ENCODE results near the gene NAAA. TPM values are rescaled to one million over a fixed set of nuclear protein-coding genes. Genes with fewer than 3 reads are reported as not detected.

Gene NAAA
- total RNA-seq = 26.4 TPM
- long read RNA-seq, transcript NAAA-206 (9 exons, 1,300 nt) = minor isoform, 6 of 51 reads
- long read RNA-seq, transcript NAAA-201 (11 exons, 1,900 nt) = major isoform, 16 of 51 reads
- long read RNA-seq, partial matches to known transcripts = 5 of 51 reads
- long read RNA-seq, other reads (novel, unspliced or antisense) = 22 of 51 reads

DNA sequence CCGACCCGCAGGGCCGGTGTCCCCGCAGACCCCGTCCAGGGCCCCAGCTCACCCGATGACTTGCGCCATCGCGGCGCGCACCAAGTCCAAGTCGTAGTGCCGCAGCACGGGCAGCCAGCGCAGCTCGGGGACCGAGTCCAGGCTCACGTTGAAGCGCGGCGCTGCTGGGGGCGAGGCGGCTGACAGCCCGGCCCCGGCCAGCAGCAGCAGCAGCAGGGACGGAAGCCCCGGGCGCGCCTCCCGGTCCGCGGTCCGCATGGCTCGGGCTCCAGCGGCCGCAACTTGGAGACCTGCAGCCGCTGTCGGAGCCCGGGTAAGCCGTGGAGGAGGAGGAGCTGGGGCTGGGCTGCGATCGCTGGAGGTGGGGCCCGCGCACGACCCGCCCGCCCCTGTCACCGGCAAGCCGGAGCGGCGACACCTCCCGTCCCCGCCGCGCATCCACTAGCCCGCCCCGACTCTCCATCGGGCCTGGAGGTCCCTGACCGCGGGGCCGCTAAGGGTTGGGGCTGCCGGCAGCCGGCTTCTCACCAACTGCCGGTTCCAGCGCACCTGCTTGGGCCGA is at the start of gene NAAA:
Gene NAAA, minus strand, starts transcription at position 322 of the 562 bp plus-strand sequence. Its CDS starts 64 bp downstream, at position 258.
- H3K4me3 ChIP-seq = peak within 1 kb of the TSS; percentile 95
- intact Hi-C loops (cut with DNase I) = no loop called here
- TF ChIP-seq, protein P1, sequence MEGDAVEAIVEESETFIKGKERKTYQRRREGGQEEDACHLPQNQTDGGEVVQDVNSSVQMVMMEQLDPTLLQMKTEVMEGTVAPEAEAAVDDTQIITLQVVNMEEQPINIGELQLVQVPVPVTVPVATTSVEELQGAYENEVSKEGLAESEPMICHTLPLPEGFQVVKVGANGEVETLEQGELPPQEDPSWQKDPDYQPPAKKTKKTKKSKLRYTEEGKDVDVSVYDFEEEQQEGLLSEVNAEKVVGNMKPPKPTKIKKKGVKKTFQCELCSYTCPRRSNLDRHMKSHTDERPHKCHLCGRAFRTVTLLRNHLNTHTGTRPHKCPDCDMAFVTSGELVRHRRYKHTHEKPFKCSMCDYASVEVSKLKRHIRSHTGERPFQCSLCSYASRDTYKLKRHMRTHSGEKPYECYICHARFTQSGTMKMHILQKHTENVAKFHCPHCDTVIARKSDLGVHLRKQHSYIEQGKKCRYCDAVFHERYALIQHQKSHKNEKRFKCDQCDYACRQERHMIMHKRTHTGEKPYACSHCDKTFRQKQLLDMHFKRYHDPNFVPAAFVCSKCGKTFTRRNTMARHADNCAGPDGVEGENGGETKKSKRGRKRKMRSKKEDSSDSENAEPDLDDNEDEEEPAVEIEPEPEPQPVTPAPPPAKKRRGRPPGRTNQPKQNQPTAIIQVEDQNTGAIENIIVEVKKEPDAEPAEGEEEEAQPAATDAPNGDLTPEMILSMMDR (IDR thresholded peaks at IDR 0.05) = no peak
- peak; percentile 79 for DNase-seq
- H3K36me3 ChIP-seq = no peaks in the 10 kb centered on the region
- no peaks in the 10 kb centered on the region for H3K27me3 ChIP-seq (ENCODE audit: low read depth)
- no peaks in the 10 kb centered on the region for H3K9me3 ChIP-seq
- H3K27ac ChIP-seq = peak within 1 kb of the TSS; percentile 88
- H3K4me1 ChIP-seq = peaks cover 10% of the 10 kb centered on the region
- ATAC-seq = peak; percentile 93 to 97

DNA sequence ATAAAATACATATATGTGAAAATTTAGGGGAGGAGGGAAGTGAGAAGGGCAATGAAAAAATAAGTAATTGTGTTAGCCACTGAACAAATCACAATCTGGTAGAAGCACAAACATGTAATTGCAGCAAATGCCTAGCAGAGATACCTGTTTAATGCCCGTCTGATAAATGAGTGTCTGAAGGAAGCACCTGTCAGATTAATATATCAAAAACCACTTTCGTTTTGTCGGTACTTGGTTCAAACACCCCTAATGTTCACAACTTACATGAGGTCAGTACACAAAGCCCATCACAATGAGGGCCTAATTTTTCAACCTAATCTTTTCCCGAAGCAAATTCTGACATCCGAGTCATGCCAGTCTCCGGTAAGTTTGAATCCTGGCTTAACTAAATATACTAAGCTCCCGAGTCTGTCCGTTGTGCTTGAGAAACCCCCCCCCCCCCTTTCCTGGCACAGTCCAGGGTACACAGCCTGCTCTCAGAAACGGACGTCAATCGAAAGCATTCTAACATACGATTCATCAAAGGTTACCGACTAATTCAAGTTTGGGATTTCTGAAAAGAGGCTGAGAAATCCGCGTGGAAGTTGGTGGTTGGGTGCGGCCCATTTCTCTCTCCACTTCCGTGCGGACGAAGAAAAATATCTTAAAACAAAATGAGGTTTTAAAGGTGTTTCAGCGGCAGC is 49.2 kb upstream of the NAAA start:
- peak overlapping the region; percentile 82 for H3K4me3 ChIP-seq
- H3K4me1 ChIP-seq = peaks cover 21% of the 10 kb centered on the region
- DNase-seq (no peak), ATAC-seq (peak; percentile 31 to 58)
- H3K36me3 ChIP-seq = peaks cover 3% of the 10 kb centered on the region
- TF ChIP-seq, protein P1 (IDR thresholded peaks at IDR 0.05) = no peak
- intact Hi-C loops (cut with DNase I) = loop anchor here (10.0 kb wide), 1 partner anchor 75 kb away; no protein-coding TSS in a partner anchor
- H3K9me3 ChIP-seq = no peaks in the 10 kb centered on the region
- H3K27me3 ChIP-seq (ENCODE audit: low read depth) = no peaks in the 10 kb centered on the region
- H3K27ac ChIP-seq = peak overlapping the region; percentile 69

DNA sequence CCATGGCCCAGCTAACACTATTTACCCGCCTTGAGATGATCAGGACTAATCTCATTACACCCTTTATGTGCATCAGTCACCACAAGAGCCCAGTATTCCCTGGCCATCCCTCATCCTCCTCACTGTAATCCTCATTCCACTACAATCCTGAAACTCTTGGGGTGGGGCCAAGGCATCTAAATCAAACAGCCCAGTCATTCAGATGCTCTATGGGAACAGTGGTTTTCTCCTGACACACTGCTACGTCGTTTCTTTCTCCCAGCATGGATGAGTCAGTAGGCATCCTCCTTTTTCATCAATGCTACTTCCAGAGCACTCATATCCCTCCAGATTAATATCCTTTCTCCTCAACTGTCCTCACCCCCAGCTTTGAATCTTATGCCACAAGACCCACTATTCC is 44.3 kb upstream of the NAAA start:
- peaks cover 30% of the 10 kb centered on the region for H3K36me3 ChIP-seq
- TF ChIP-seq, protein P1 (IDR thresholded peaks at IDR 0.05) = no peak
- peaks cover 17% of the 10 kb centered on the region for H3K4me1 ChIP-seq
- no peaks in the 10 kb centered on the region for H3K9me3 ChIP-seq
- ATAC-seq (no peak), DNase-seq (no peak)
- no peak overlapping the region for H3K27ac ChIP-seq
- H3K4me3 ChIP-seq = no peak overlapping the region
- no peaks in the 10 kb centered on the region for H3K27me3 ChIP-seq (ENCODE audit: low read depth)
- intact Hi-C loops (cut with DNase I) = no loop called here

DNA sequence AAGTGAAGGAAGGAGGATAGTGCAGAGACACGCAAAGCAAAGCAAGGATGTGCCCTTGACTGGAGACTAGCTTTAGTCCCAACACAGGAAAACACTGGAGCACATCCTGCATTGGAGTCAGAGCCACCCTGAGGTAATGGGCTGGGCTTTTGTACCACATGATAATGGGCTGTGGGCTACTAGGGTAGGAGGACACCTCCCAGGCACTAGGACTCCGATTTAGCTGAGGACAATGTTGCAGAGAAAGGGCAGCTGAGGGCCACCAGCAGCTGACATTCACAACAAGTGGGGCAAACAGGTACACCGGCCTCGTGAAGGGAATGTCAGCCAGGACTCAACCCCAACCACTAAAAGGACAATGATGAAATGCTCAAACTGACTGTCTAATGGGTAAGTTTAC is 39.8 kb upstream of the NAAA start:
- Histone ChIP-seq H3K36me3 (peaks cover 72% of the 10 kb centered on the region), H3K4me3 (no peak overlapping the region)

DNA sequence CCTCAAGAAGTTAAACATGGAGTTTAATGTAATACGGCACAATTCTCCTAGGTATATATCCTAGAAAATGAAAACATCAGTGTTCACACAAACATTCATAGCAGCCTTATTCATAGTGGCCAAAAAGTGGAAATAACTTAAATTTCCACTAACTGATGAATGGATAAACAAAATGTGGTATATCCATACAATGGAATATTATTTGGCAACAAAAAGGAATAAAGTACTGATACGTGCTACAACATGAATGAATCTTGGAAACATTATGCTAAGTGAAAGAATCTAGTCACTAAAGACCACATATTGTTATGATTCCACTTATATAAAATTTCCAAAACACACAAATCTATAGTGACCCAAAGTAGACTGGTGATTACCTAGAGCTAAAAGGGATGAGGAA is 35.4 kb upstream of the NAAA start:
- Histone ChIP-seq H3K36me3 (peaks cover 99% of the 10 kb centered on the region), H3K9me3 (peaks cover 6% of the 10 kb centered on the region), H3K4me3 (no peak overlapping the region), H3K27ac (no peak overlapping the region), H3K4me1 (no peaks in the 10 kb centered on the region), H3K27me3 (ENCODE audit: low read depth) (no peaks in the 10 kb centered on the region)
- intact Hi-C loops (cut with DNase I) = no loop called here
- DNase-seq = no peak
- ATAC-seq = no peak
- TF ChIP-seq, protein P1 (IDR thresholded peaks at IDR 0.05) = no peak

More for the DNA sequence above, 39.8 kb upstream of the NAAA start:
- peaks cover 6% of the 10 kb centered on the region for H3K9me3 ChIP-seq
- H3K27me3 ChIP-seq (ENCODE audit: low read depth) = no peaks in the 10 kb centered on the region
- ATAC-seq = no peak
- no peak overlapping the region for H3K27ac ChIP-seq
- TF ChIP-seq, protein P1 (IDR thresholded peaks at IDR 0.05) = no peak
- intact Hi-C loops (cut with DNase I) = no loop called here
- H3K4me1 ChIP-seq = no peaks in the 10 kb centered on the region
- no peak for DNase-seq
